Choroid plexus epithelial cell (primary cell): ENCODE data around the gene OMD.

Source experiments
- DNase-seq: peaks from one replicate; pipeline ENCODE4 v3.0.0-alpha.2; 2010; ENCODE audit warnings: low read depth
- H3K4me3 ChIP-seq: 2 replicates; pipeline ENCODE4 v1.5.1; 2011; ENCODE audit warnings: low read depth, mild to moderate bottlenecking, control low read depth, low read length, moderate library complexity
- TF ChIP-seq, protein P1 (sequence below): conservative IDR thresholded peaks from 2 replicates; pipeline ENCODE4 v1.5.1; 2011; ENCODE audit warnings: low read depth, mild to moderate bottlenecking, control low read depth, inconsistent platforms, low read length, moderate library complexity

The OMD gene

GRCh38 chr9:92404042-92404836 lies 20.0 kb downstream of the OMD start, which contains the start of gene OGN:
OGN (minus strand) TSS chr9:92404578; CDS start chr9:92403407, 1,171 bp downstream.
- H3K4me3 ChIP-seq: no peak within 1 kb of the TSS
- TF ChIP-seq, protein P1, sequence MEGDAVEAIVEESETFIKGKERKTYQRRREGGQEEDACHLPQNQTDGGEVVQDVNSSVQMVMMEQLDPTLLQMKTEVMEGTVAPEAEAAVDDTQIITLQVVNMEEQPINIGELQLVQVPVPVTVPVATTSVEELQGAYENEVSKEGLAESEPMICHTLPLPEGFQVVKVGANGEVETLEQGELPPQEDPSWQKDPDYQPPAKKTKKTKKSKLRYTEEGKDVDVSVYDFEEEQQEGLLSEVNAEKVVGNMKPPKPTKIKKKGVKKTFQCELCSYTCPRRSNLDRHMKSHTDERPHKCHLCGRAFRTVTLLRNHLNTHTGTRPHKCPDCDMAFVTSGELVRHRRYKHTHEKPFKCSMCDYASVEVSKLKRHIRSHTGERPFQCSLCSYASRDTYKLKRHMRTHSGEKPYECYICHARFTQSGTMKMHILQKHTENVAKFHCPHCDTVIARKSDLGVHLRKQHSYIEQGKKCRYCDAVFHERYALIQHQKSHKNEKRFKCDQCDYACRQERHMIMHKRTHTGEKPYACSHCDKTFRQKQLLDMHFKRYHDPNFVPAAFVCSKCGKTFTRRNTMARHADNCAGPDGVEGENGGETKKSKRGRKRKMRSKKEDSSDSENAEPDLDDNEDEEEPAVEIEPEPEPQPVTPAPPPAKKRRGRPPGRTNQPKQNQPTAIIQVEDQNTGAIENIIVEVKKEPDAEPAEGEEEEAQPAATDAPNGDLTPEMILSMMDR: no peak
- DNase-seq: peak; percentile 70

DNA sequence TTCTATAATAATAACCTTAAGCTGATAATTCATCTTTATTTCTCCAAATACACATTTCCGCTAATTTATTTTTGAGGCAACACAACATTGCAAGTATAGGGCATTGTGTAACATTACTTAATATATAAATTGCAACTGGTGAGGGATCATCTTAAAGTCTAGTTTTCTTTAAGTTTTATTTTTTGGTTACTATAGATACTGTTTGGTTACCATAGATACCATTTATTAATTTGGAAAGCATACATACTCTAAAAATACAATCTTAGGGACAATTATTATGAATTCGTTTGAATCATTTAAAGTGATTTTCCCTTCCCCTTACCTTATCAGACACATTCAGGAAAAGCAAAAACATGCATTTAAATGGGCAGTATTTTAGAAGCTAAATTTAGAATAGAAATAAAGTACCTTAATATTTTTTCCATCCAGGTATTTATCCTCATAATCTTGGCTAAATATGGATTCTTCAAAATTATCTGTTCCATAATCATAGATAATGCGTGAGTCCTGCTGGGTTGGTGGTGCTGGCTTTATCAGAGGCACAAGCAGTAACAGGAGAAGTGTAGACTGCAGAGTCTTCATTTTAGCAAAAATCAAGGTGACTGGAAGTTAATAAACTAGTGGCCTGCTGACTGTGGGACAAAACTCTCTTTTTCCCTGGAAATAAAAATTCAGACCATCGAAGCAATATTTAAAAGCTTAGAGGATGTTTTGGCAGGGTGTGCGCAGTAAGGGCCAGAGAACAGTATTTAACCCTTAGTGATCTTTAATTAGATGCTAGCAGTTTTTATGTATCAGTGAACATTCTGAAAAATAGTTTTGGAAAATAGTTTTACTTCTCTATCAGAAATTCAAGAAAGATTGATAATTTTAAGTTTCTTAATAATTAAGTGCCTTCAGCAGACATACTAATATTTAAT lies 21.2 kb downstream of the OMD start:
- no peak for DNase-seq
- TF ChIP-seq, protein P1: no peak
- no peak overlapping the region for H3K4me3 ChIP-seq

- DNase-seq: no peak
- TF ChIP-seq, protein P1: no peak
- no peak overlapping the region for H3K4me3 ChIP-seq
These were observed 21.9 kb downstream of the OMD start for GRCh38 chr9:92402360-92402759.

DNA sequence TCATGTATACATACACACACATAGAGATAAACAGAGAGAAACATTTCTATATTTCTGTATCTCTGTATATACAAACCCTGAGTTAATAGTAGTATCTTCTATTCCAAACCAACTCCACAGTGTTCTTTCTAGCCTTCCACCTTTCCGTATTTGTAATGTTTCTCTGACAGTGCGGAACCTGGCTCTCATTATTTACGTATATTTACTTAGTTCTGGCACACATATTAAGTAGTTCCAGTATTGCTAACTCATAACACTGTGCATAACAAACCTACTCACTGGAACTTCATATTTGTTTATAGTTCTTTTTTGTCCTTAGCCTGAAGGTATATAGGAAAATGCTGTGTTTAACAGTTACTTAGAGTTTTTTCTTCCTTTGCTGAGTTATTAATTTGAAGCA lies 26.4 kb downstream of the OMD start:
- no peak overlapping the region for H3K4me3 ChIP-seq
- TF ChIP-seq, protein P1: no peak
- no peak for DNase-seq

DNA sequence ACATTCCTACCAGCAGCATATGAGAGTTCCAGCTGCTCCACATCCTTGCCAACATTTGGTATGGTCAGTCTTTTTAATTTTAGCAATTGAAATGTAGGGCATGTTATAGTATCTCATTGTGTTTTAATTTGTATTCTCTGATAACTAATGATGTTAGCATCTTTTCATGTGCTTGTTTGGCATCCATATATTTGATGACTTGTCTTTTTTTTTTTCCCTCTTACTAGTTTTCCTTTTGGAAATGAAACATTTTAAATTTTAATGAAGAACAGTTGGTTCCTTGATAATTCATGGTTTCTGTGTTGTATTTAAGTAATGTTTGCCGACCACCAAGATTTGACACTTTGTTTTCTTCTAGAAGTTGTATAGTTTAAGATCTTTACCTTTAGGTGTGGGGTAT lies 28.7 kb downstream of the OMD start:
- no peak overlapping the region for H3K4me3 ChIP-seq
- TF ChIP-seq, protein P1: no peak
- no peak for DNase-seq

- no peak overlapping the region for H3K4me3 ChIP-seq
- no peak for DNase-seq
- TF ChIP-seq, protein P1: no peak
These were observed 30.6 kb downstream of the OMD start for GRCh38 chr9:92393686-92394085.
